ENCODE results near the gene GRK3.
"Not testable (repeated sequence)": the region's sequence is repeated elsewhere in the genome, so short reads cannot be mapped to it uniquely, and the experiment has no call there.

GRK3 gene

GRCh38 chr22:25548866-25549464 lies 15.5 kb upstream of the GRK3 start:
- DNase-seq (ENCODE audit: low read depth in 1 of 2, low spot score in 1 of 2), result no peak

GRCh38 chr22:25551396-25551795 lies 13.1 kb upstream of the GRK3 start:
- no peak for DNase-seq (ENCODE audit: low read depth in 1 of 2, low spot score in 1 of 2)

GRCh38 chr22:25552405-25552804 lies 12.1 kb upstream of the GRK3 start:
- not testable (repeated sequence) for DNase-seq (ENCODE audit: low read depth in 1 of 2, low spot score in 1 of 2)

GRCh38 chr22:25553131-25553530 lies 11.3 kb upstream of the GRK3 start:
- DNase-seq (ENCODE audit: low read depth in 1 of 2, low spot score in 1 of 2), result no peak

GRCh38 chr22:25554238-25554671 lies 10.2 kb upstream of the GRK3 start:
- DNase-seq (ENCODE audit: low read depth in 1 of 2, low spot score in 1 of 2), result no peak

- DNase-seq (ENCODE audit: low read depth in 1 of 2, low spot score in 1 of 2), result no peak
Observed at GRCh38 chr22:25554689-25555088, 9.8 kb upstream of the GRK3 start.

- no peak for DNase-seq (ENCODE audit: low read depth in 1 of 2, low spot score in 1 of 2)
Observed at GRCh38 chr22:25555586-25555985, 8.9 kb upstream of the GRK3 start.

- DNase-seq (ENCODE audit: low read depth in 1 of 2, low spot score in 1 of 2), result no peak
Observed at GRCh38 chr22:25557218-25557617, 7.3 kb upstream of the GRK3 start.

GRCh38 chr22:25558341-25558740 lies 6.1 kb upstream of the GRK3 start:
- no peak for DNase-seq (ENCODE audit: low read depth in 1 of 2, low spot score in 1 of 2)

- DNase-seq (ENCODE audit: low read depth in 1 of 2, low spot score in 1 of 2), result not testable (repeated sequence)
Observed at GRCh38 chr22:25559910-25560309, 4.6 kb upstream of the GRK3 start.

- DNase-seq (ENCODE audit: low read depth in 1 of 2, low spot score in 1 of 2), result not testable (repeated sequence)
Observed at GRCh38 chr22:25561182-25561581, 3.3 kb upstream of the GRK3 start.

GRCh38 chr22:25561927-25562326 lies 2.5 kb upstream of the GRK3 start:
- DNase-seq (ENCODE audit: low read depth in 1 of 2, low spot score in 1 of 2), result not testable (repeated sequence)

GRCh38 chr22:25562966-25563760 lies 1.3 kb upstream of the GRK3 start:
- DNase-seq (ENCODE audit: low read depth in 1 of 2, low spot score in 1 of 2), result not testable (repeated sequence)

GRCh38 chr22:25563761-25564319 lies 635 bp upstream of the GRK3 start:
- no peak for DNase-seq (ENCODE audit: low read depth in 1 of 2, low spot score in 1 of 2)

- DNase-seq (ENCODE audit: low read depth in 1 of 2, low spot score in 1 of 2), result no peak
Observed at GRCh38 chr22:25564979-25565677, 653 bp downstream of the GRK3 start.

- no peak for DNase-seq (ENCODE audit: low read depth in 1 of 2, low spot score in 1 of 2)
Observed at GRCh38 chr22:25566186-25566897, 1.9 kb downstream of the GRK3 start.

GRCh38 chr22:25566898-25567235 lies 2.4 kb downstream of the GRK3 start:
- no peak for DNase-seq (ENCODE audit: low read depth in 1 of 2, low spot score in 1 of 2)

- no peak for DNase-seq (ENCODE audit: low read depth in 1 of 2, low spot score in 1 of 2)
Observed at GRCh38 chr22:25567251-25567675, 2.8 kb downstream of the GRK3 start.

- not testable (repeated sequence) for DNase-seq (ENCODE audit: low read depth in 1 of 2, low spot score in 1 of 2)
Observed at GRCh38 chr22:25568066-25568465, 3.6 kb downstream of the GRK3 start.

- DNase-seq (ENCODE audit: low read depth in 1 of 2, low spot score in 1 of 2), result no peak
Observed at GRCh38 chr22:25569361-25569760, 4.9 kb downstream of the GRK3 start.

GRCh38 chr22:25569983-25570382 lies 5.5 kb downstream of the GRK3 start:
- no peak for DNase-seq (ENCODE audit: low read depth in 1 of 2, low spot score in 1 of 2)
